ENCODE measurements around the gene CDH11.

The CDH11 gene

GRCh38 chr16:65075877-65076276 lies 46.0 kb downstream of the CDH11 start:
- no peaks in the 10 kb centered on the region for H3K27me3 ChIP-seq (replicated peaks)
- TF ChIP-seq CTCF (IDR thresholded peaks at IDR 0.05; ENCODE audit: low read depth, low read length, missing control alignments), result no peak
- no peak overlapping the region for H3K4me3 ChIP-seq (ENCODE audit: low read depth, low read length)
- H3K27ac ChIP-seq, result no peak overlapping the region
- no peaks in the 10 kb centered on the region for H3K36me3 ChIP-seq (replicated peaks)
- DNase-seq, result no peak
- in situ Hi-C loops (cut with HindIII; ENCODE audit: low pct_ligation_motif_present, low sequenced_read_pairs), result no loop called here

GRCh38 chr16:65071433-65072311 lies 50.2 kb downstream of the CDH11 start:
- Histone ChIP-seq H3K4me3 (ENCODE audit: low read depth, low read length) (no peak overlapping the region), H3K27me3 (replicated peaks) (no peaks in the 10 kb centered on the region), H3K36me3 (replicated peaks) (no peaks in the 10 kb centered on the region), H3K27ac (peak overlapping the region; percentile 94)
- DNase-seq, result peak; percentile 45
- no peak for TF ChIP-seq CTCF (IDR thresholded peaks at IDR 0.05; ENCODE audit: low read depth, low read length, missing control alignments)
- in situ Hi-C loops (cut with HindIII; ENCODE audit: low pct_ligation_motif_present, low sequenced_read_pairs), result no loop called here

- Histone ChIP-seq H3K27ac (peak overlapping the region; percentile 94), H3K27me3 (replicated peaks) (no peaks in the 10 kb centered on the region), H3K36me3 (replicated peaks) (no peaks in the 10 kb centered on the region), H3K4me3 (ENCODE audit: low read depth, low read length) (peak overlapping the region; percentile 2)
- peak; percentile 99 for DNase-seq
- in situ Hi-C loops (cut with HindIII; ENCODE audit: low pct_ligation_motif_present, low sequenced_read_pairs), result no loop called here
- no peak for TF ChIP-seq CTCF (IDR thresholded peaks at IDR 0.05; ENCODE audit: low read depth, low read length, missing control alignments)
Measured at GRCh38 chr16:65070831-65071432, 50.9 kb downstream of the CDH11 start.

- TF ChIP-seq CTCF (IDR thresholded peaks at IDR 0.05; ENCODE audit: low read depth, low read length, missing control alignments), result no peak
- peak; percentile 32 for DNase-seq
- H3K27ac ChIP-seq, result peak overlapping the region; percentile 94
- no peaks in the 10 kb centered on the region for H3K36me3 ChIP-seq (replicated peaks)
- in situ Hi-C loops (cut with HindIII; ENCODE audit: low pct_ligation_motif_present, low sequenced_read_pairs), result no loop called here
- no peaks in the 10 kb centered on the region for H3K27me3 ChIP-seq (replicated peaks)
- no peak overlapping the region for H3K4me3 ChIP-seq (ENCODE audit: low read depth, low read length)
Measured at GRCh38 chr16:65069766-65070165, 52.1 kb downstream of the CDH11 start.

- H3K27me3 ChIP-seq (replicated peaks), result no peaks in the 10 kb centered on the region
- in situ Hi-C loops (cut with HindIII; ENCODE audit: low pct_ligation_motif_present, low sequenced_read_pairs), result no loop called here
- peak overlapping the region; percentile 94 for H3K27ac ChIP-seq
- TF ChIP-seq CTCF (IDR thresholded peaks at IDR 0.05; ENCODE audit: low read depth, low read length, missing control alignments), result no peak
- H3K4me3 ChIP-seq (ENCODE audit: low read depth, low read length), result no peak overlapping the region
- DNase-seq, result peak; percentile 63
- no peaks in the 10 kb centered on the region for H3K36me3 ChIP-seq (replicated peaks)
Measured at GRCh38 chr16:65069065-65069464, 52.8 kb downstream of the CDH11 start.
